Activated CD4-positive, alpha-beta T cell treated with anti-CD3 and anti-CD28 coated beads, Interleukin-2, amount 10 ng/mL, durations not matched to agents 7 days and 5 days (primary cell): ENCODE data around the gene OR6B2. TPM values are rescaled to one million over a fixed set of nuclear protein-coding genes. Genes with fewer than 3 reads are reported as not detected.
"Not testable (repeated sequence)": the region's sequence is repeated elsewhere in the genome, so short reads cannot be mapped to it uniquely, and the experiment has no call there.

Source experiments
- CTCF ChIA-PET: fragments of 350-600 bp; sonication (Branson Sonifier 250); formaldehyde crosslinking; loops from one replicate; lab custom pipeline; 2021; ENCODE audit warnings: antibody characterized with exemption; lab: Charles Lee
- POLR2A ChIA-PET: fragments of 350-600 bp; sonication (Branson Sonifier 250); formaldehyde crosslinking; loops from one replicate; lab custom pipeline; 2021; ENCODE audit warnings: antibody characterized with exemption; lab: Charles Lee
- DNase-seq: peaks from one replicate; pipeline ENCODE4 v3.0.0-alpha.2; 2020
- H3K27ac Mint-ChIP-seq: one replicate; pipeline ENCODE4 v1.8.0; 2021; ENCODE audit warnings: mild to moderate bottlenecking, moderate library complexity, mixed read lengths
- H3K27me3 Mint-ChIP-seq: one replicate; pipeline ENCODE4 v1.8.0; 2021; ENCODE audit warnings: mixed read lengths
- H3K36me3 Mint-ChIP-seq: one replicate; pipeline ENCODE4 v1.8.0; 2021; ENCODE audit warnings: low read depth, mixed read lengths
- H3K4me1 Mint-ChIP-seq: one replicate; pipeline ENCODE4 v1.8.0; 2021; ENCODE audit warnings: mixed read lengths
- H3K4me3 Mint-ChIP-seq: one replicate; pipeline ENCODE4 v1.8.0; 2021; ENCODE audit warnings: mild to moderate bottlenecking, moderate library complexity, mixed read lengths
- H3K9me3 Mint-ChIP-seq: one replicate; pipeline ENCODE4 v1.8.0; 2021; ENCODE audit warnings: mixed read lengths
- total RNA-seq, 2 experiments: library from RNA; stranded (reverse); gene quantifications; one replicate each; pipeline ENCODE4 v1.2.3, GENCODE V29; 2021

Gene OR6B2
- total RNA-seq, 2 experiments from 2014 or later = not detected

DNA sequence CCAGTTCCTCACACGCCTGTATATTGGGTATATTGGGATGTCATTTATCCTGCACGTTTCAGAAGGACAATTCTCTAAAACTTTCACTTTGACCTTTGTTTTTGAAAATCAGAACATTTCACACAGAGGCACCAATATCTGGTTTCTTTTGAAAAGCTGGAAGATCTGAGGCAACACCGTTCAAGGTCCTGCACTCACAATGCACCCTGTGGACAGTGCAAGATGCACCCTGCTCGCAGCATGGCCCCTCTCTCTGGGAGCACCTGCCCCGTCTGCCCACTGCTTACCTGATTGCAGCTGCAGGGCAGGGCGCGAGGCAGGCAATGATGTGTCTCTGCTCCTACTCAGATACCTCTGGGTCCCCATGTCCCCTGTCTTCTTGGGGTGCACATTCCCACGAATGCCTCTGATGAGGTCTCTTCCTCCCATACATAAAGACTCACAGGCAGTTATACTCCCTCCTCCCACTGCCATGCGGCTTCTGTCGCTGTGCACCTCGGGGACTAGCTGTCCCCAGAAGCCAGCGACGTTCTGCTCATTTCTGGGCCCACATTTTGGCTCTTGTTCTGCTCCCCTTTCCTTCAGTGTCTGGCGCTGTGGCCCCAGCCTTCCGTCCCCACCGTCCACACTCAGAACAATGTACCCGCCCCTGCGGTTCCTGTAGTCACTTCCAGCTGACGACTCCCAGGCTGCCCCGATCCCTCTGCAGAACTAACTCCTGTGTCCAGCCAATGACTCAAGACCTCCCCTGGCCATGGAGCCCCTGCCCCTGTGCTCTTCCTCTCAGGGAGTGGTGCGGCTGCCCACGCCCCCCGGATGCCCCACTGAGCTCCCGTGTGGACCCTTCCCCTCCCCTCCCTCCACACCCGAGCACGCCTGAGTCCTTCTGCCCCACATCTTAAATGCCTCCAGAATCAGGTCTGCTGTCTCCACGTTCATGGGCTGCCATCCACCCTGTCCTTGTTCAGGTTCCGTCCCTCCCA, 23.2 kb upstream of the OR6B2 start, which contains the start of gene OR6B3:
Gene OR6B3 (minus strand): TSS at position 349 of the 983 bp plus-strand sequence.
- H3K4me3 Mint-ChIP-seq = no peak within 1 kb of the TSS
- ChIA-PET CTCF (no interaction called here), POLR2A (no interaction called here)
- DNase-seq = no peak
- H3K9me3 Mint-ChIP-seq = no peaks in the 10 kb centered on the region
- no peaks in the 10 kb centered on the region for H3K36me3 Mint-ChIP-seq
- no peak within 1 kb of the TSS for H3K27ac Mint-ChIP-seq
- peaks cover 34% of the 10 kb centered on the region for H3K27me3 Mint-ChIP-seq
- H3K4me1 Mint-ChIP-seq = no peaks in the 10 kb centered on the region

DNA sequence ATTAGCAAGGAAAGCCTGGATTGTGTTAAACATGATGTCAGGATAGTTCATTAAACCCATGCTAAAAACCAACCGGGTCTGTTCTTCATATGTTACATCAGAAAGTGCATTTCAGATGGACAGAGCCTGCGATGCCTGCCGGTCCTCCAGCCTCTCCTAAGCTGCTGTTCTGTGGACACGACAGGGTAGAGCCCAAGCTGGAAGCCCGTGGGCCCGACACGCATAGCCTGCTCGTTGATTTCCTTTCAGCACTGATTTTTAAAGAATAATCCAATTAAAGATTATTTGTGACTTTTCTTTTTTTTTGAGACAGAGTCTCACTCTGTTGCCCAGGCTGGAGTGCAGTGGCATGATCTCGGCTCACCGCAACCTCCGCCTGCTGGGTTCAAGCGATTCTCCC, 22.3 kb upstream of the OR6B2 start:
- DNase-seq = no peak
- ChIA-PET CTCF (no interaction called here), POLR2A (no interaction called here)
- peaks cover 35% of the 10 kb centered on the region for H3K27me3 Mint-ChIP-seq
- H3K4me1 Mint-ChIP-seq = no peaks in the 10 kb centered on the region
- H3K4me3 Mint-ChIP-seq = no peak overlapping the region
- H3K9me3 Mint-ChIP-seq = no peaks in the 10 kb centered on the region
- H3K36me3 Mint-ChIP-seq = no peaks in the 10 kb centered on the region
- no peak overlapping the region for H3K27ac Mint-ChIP-seq

DNA sequence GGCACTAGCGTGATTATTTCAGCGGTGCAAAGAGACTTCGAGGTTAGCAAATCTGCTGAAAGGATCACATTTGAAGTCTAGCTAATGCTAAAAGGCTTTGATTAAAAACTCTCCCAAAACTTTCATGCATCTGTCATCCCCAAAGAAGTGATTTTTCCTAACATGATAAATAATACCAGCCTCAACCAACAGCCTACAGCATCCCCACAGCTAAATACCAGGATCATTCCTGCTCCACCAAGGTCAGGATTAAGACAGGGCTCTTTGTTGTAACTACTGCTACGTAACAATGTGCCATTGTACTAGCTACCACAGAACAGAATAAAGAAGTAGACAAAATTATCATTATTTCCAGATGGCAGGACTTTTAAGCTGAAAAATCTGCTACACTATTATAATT, 21.5 kb upstream of the OR6B2 start:
- Mint-ChIP-seq H3K27me3 (peaks cover 35% of the 10 kb centered on the region), H3K9me3 (no peaks in the 10 kb centered on the region), H3K36me3 (no peaks in the 10 kb centered on the region), H3K4me1 (no peaks in the 10 kb centered on the region), H3K27ac (no peak overlapping the region), H3K4me3 (no peak overlapping the region)
- ChIA-PET POLR2A (no interaction called here), CTCF (no interaction called here)
- no peak for DNase-seq

DNA sequence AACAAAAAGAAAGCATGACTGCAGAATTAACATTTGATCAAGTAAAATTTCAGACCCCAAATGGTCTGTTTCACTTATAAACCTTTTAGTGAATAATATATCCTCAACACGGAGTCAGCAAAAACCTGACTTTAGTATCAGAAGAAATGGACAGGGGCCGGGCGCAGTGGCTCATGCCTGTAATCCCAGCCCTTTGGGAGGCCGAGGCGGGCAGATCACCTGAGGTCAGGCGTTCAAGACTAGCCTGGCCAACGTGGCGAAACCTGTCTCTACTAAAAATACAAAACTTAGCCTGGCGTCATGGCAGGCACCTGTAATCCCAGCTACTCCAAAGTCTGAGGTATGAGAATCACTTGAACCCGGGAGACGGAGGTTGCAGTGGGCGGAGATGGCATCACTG, 20.0 kb upstream of the OR6B2 start:
- H3K27me3 Mint-ChIP-seq = peaks cover 31% of the 10 kb centered on the region

DNA sequence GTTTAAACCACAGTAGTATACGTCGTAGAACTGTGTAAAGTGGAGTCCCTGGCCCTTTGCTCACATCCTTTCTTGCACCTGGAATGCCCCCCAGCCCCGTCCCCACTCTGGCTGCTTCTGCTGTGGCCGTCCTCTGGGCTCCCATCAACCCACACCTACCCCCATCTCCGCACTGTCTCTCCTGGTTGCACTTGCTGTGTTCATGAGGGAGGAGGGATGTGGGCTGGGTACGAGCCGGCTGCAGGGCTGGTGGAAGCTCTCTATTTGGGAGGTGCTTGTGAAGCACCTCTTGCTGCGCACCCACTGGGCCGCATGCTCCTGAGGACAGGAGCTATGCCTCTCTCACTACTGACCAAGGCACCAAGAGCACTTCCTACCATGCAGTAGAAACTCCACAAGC, 18.0 kb upstream of the OR6B2 start:
- H3K27me3 Mint-ChIP-seq = peaks cover 16% of the 10 kb centered on the region
- H3K27ac Mint-ChIP-seq = no peak overlapping the region
- ChIA-PET CTCF (no interaction called here), POLR2A (no interaction called here)
- no peaks in the 10 kb centered on the region for H3K4me1 Mint-ChIP-seq
- H3K9me3 Mint-ChIP-seq = no peaks in the 10 kb centered on the region
- no peak overlapping the region for H3K4me3 Mint-ChIP-seq
- H3K36me3 Mint-ChIP-seq = no peaks in the 10 kb centered on the region
- no peak for DNase-seq

More for the DNA sequence above, 20.0 kb upstream of the OR6B2 start:
- ChIA-PET POLR2A (no interaction called here), CTCF (no interaction called here)
- Mint-ChIP-seq H3K4me1 (no peaks in the 10 kb centered on the region), H3K9me3 (no peaks in the 10 kb centered on the region), H3K27ac (no peak overlapping the region), H3K4me3 (no peak overlapping the region), H3K36me3 (no peaks in the 10 kb centered on the region)
- no peak for DNase-seq

DNA sequence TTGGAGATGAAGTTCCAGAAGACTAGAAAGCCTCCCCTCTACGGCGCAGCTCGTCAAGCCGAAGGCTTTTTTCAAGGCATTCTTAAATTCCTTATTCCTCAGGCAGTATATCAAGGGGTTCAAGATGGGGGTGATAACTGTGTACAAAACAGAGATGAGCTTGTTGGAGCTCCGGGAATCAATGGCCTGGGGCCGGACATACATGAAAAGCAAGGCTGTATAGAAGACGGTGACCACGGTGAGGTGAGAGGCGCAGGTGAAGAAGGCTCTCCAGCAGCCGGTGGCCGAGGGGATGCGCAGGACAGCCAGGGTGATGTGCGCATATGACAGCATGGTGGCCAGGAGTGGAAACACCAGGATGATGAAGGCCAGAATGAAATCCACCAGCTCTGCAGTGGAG, 14.9 kb upstream of the OR6B2 start:
- Mint-ChIP-seq H3K9me3 (no peaks in the 10 kb centered on the region), H3K27me3 (peaks cover 6% of the 10 kb centered on the region), H3K36me3 (no peaks in the 10 kb centered on the region), H3K4me3 (no peak overlapping the region), H3K4me1 (no peaks in the 10 kb centered on the region), H3K27ac (no peak overlapping the region)
- CTCF ChIA-PET = no interaction called here
- POLR2A ChIA-PET = no interaction called here
- no peak for DNase-seq

DNA sequence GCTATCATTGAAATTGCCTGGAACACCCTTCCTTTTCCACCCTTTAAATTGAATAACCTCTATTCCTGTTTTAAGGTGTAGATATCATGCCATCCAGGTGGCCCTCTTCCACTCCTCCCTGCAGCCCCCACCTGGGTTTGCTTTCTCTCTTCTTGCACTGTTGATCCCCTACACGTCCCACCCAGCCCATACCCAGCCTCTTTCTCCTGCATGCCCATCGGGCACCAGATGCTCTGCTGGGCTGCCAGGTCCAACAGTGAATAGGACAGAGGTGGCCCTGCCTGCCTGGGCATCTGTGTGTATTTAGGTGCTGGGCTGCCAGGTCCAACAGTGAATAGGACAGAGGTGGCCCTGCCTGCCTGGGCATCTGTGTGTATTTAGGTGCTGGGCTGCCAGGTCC, 13.9 kb upstream of the OR6B2 start:
- H3K9me3 Mint-ChIP-seq, POLR2A ChIA-PET, H3K27ac Mint-ChIP-seq, CTCF ChIA-PET, H3K4me1 Mint-ChIP-seq, DNase-seq, H3K36me3 Mint-ChIP-seq, H3K27me3 Mint-ChIP-seq, H3K4me3 Mint-ChIP-seq: not testable (repeated sequence)

DNA sequence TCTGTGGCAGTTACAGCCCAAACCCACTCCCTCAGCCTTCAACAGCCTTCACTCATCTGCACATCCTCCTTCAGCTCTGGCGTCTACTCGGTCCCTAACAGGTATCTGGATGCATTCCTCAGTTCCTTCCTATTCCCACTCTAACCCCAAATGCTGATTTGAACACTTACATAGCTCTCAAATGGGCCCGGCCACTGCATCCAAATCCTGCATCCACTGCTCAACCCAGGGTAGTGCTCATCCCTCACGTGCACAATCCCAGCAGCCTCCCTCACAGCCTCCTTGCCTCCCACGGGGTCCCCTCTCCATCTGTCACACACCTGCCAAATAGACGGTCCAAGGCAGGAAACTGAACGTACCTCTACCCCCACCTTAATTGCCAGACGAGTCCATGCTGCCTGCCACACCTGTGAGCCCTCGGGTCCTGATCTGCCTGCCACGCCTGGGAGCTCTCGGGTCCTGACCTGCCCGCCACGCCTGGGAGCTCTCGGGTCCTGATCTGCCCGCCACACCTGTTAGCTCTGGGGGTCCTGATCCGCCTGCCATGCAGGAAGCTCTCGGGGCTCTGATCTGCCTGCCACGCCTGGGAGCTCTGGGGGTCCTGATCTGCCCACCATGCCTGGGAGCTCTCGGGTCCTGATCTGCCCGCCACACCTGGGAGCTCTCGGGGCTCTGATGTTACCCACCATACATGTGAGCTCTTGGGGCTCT, 13.2 kb upstream of the OR6B2 start:
- ChIA-PET POLR2A (no interaction called here), CTCF (interaction anchor here (0.7 kb wide), 1 partner anchor 1103 kb away, joined by 4 read pairs; no protein-coding TSS in a partner anchor)
- no peaks in the 10 kb centered on the region for H3K9me3 Mint-ChIP-seq
- H3K4me3 Mint-ChIP-seq = no peak overlapping the region
- H3K36me3 Mint-ChIP-seq = no peaks in the 10 kb centered on the region
- DNase-seq = no peak
- no peaks in the 10 kb centered on the region for H3K4me1 Mint-ChIP-seq
- H3K27me3 Mint-ChIP-seq = peaks cover 3% of the 10 kb centered on the region
- H3K27ac Mint-ChIP-seq = no peak overlapping the region

DNA sequence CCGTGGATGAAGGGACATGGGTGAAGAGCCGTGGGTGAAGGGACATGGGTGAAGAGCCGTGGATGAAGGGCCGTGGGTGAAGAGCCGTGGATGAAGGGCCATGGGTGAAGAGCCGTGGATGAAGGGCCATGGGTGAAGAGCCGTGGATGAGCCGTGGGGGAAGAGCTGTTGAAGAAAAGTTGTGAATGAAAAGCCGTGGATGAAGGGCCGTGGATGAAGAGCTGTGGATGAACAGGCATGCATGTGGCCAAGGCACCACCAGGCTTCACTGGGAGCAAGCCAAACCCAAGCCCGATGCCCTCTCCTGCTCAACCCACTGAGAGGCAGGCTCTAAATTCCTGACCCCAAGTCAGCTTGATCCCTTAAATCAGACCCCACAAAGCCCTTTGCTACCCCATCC, 12.5 kb upstream of the OR6B2 start:
- H3K27me3 Mint-ChIP-seq = no peaks in the 10 kb centered on the region
- CTCF ChIA-PET = interaction anchor here (0.7 kb wide), 1 partner anchor 1102 kb away, joined by 4 read pairs; no protein-coding TSS in a partner anchor
- no peaks in the 10 kb centered on the region for H3K36me3 Mint-ChIP-seq
- POLR2A ChIA-PET = no interaction called here
- H3K4me1 Mint-ChIP-seq = no peaks in the 10 kb centered on the region
- no peaks in the 10 kb centered on the region for H3K9me3 Mint-ChIP-seq
- H3K27ac Mint-ChIP-seq = no peak overlapping the region
- no peak overlapping the region for H3K4me3 Mint-ChIP-seq
- DNase-seq = no peak

DNA sequence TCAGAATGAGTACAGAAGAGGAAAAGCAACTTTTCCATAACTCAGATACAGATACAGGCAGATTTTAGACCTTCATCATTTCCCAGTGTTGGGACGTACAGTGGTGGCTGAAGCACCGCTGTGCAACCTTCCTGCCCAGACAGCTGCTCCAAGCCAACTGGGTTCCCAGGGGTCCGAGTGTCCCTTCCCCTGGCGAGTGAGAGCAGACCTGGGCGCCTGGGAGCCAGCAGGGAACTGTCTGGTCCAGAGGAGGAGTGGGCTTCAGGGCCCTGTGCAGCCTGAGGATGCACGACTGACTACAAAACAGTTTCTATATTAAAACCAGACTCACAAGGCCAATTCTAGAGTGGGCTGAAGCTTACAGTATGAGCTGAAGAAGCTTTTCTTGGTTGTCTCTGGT, 11.1 kb upstream of the OR6B2 start:
- DNase-seq = no peak
- peaks cover 12% of the 10 kb centered on the region for H3K27me3 Mint-ChIP-seq
- no peaks in the 10 kb centered on the region for H3K36me3 Mint-ChIP-seq
- no peak overlapping the region for H3K4me3 Mint-ChIP-seq
- H3K27ac Mint-ChIP-seq = no peak overlapping the region
- no peaks in the 10 kb centered on the region for H3K9me3 Mint-ChIP-seq
- ChIA-PET CTCF (no interaction called here), POLR2A (no interaction called here)
- no peaks in the 10 kb centered on the region for H3K4me1 Mint-ChIP-seq

DNA sequence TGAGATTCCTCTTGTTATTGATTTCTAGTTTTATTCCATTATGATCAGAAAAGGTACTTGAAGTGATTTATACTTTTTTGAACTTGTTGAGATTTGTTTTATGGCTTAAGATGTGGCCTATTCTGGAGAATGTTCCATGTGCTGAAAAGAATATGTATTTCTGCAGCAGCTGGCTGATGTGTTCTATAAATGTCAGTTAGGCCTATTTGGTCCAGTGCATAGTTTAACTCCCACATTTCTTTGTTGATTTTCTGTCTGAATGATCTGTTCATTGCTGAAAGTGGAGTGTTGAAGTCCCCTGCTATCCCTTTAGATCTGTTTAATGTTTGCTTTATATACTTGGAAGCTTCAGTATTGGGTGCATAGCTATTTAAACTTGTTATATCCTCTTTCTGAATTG, 7.1 kb upstream of the OR6B2 start:
- H3K9me3 Mint-ChIP-seq = no peaks in the 10 kb centered on the region
- CTCF ChIA-PET = interaction anchor here (1.6 kb wide), 1 partner anchor 12 kb away, joined by 3 read pairs; the partner anchor contains the start of gene NDUFA10

DNA sequence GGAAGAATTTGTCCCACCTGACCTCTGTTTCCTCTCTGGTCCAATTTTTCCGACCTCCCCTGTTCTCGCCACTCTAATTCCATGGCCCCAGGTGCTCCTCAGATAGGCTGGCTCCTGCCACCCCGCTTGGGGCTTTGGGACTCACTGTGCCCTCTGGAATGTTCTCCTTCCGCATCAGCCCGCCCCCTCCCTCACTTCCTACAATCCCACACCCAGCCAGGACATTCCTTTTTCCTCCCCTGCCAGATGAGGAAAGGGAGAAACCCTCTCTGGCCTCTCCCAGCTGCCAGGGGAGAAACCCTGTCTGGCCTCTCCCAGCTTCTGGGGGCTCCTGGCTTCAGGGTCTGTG, 3.1 kb upstream of the OR6B2 start:
- H3K4me3 Mint-ChIP-seq = no peak overlapping the region
- no peaks in the 10 kb centered on the region for H3K36me3 Mint-ChIP-seq
- H3K27ac Mint-ChIP-seq = no peak overlapping the region
- ChIA-PET POLR2A (no interaction called here), CTCF (no interaction called here)
- peaks cover 36% of the 10 kb centered on the region for H3K27me3 Mint-ChIP-seq
- H3K9me3 Mint-ChIP-seq = no peaks in the 10 kb centered on the region
- no peak for DNase-seq
- H3K4me1 Mint-ChIP-seq = no peaks in the 10 kb centered on the region

More for the DNA sequence above, 7.1 kb upstream of the OR6B2 start:
- Mint-ChIP-seq H3K4me3 (no peak overlapping the region), H3K27ac (no peak overlapping the region), H3K27me3 (peaks cover 32% of the 10 kb centered on the region), H3K4me1 (no peaks in the 10 kb centered on the region), H3K36me3 (no peaks in the 10 kb centered on the region)
- POLR2A ChIA-PET = no interaction called here
- no peak for DNase-seq
